GM18511 (cell line): ENCODE results near the gene API5.
A peak's percentile ranks its signal among the peaks of the same experiment; 100 is the strongest.
"Not testable (repeated sequence)": the region's sequence is repeated elsewhere in the genome, so short reads cannot be mapped to it uniquely, and the experiment has no call there.

Experiments used
- ATAC-seq: cut with Tn5 transposase; IDR thresholded peaks from one replicate; pipeline ENCODE4 v1.9.1; 2021; ENCODE audit warnings: mild to moderate bottlenecking, moderate library complexity; ENCODE audit not compliant: unreplicated experiment

The API5 gene

DNA sequence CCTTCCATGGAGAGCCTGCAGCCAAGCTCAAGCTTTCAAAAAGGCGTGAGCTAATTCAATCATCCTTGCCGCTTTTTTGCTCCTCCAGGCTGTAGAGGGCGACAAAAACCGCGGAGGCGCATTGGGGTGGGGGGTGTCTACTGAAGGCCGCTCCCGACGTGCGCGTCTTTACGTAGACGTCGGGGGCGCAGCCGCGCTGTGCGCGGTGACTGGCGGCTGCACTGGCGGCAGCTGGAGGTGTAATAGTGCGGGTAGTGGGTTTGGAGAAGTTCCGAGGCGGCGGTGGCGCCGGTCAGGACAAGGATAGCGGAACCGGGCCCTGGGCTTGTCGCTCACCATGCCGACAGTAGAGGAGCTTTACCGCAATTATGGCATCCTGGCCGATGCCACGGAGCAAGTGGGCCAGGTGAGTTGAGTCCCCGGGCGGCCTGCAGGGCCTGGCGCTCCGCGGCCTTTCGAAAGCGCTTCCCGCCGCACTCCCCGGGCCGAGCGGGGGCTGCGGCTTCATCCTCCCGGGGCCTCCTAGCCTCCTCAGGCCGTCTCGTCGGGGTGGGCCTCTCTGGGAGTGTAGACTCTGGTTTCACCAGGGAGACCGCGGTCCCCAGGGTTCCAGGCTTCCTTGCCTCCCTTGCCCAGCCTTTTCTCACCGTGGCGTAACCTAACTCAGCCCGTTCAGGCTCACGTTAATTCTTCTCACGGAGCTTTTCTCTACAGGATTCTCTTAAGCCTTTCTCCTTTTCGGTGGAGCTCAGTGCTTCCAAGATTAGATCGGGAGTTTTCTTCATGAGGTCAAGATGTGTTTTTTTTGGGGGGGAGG lies at the start of gene API5:
Gene API5, plus strand, starts transcription at position 206 of the 817 bp plus-strand sequence. Its CDS starts 132 bp downstream, at position 338.
- ATAC-seq = peak; percentile 99

DNA sequence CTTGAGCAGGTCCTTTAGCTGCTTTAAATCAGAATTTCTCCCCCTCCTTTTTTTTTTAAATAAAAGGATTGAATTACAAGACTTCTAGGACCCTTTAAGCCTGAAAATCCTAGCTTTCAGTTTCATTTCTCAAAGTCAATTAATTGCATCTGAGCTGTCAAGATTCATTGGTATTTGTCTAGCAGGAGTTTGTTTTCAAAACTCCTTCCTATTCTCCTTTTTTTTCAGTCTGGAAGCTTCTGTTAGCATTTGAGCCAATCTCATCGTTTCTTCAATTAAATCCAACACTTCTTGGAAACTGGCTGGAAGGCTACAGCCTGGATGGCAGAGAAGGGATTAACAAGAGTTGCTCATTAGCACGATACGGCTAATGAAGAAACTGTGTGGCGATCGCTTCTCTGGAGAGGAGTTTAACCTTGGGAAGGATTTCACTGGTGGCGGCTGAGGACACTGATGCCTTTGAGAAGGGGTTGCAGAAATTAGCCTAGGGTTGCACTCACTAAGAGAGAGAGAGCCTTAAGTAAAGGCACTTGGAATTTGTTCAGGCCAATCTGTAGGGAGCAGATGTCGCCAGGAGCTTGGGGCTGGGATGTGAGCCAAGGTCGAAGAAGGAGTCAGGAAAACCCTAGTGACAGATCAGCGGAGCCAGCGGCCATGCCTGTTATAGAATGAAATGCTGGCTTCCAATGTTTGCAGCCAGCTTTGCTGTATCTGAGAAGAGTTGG lies 43.8 kb upstream of the API5 start:
- no peak for ATAC-seq

DNA sequence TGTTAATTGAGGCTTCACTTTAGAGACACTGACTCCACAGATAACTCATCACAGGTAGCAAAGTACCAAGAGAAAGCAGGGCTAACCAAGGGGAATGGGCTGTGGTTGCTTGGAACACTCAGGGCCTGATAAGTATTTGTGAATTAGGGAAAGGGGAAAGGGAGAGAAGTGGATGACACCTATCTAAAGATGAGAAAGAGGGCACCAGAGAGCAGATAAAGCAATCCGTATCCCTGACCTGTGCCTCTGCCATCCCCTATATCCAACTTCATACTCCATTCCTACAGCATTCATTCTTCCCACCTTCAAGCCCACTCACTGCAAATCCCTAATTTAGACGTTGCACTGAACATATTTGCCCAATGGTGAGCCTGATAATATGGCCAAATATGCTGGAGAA lies 43.0 kb upstream of the API5 start:
- ATAC-seq = no peak

DNA sequence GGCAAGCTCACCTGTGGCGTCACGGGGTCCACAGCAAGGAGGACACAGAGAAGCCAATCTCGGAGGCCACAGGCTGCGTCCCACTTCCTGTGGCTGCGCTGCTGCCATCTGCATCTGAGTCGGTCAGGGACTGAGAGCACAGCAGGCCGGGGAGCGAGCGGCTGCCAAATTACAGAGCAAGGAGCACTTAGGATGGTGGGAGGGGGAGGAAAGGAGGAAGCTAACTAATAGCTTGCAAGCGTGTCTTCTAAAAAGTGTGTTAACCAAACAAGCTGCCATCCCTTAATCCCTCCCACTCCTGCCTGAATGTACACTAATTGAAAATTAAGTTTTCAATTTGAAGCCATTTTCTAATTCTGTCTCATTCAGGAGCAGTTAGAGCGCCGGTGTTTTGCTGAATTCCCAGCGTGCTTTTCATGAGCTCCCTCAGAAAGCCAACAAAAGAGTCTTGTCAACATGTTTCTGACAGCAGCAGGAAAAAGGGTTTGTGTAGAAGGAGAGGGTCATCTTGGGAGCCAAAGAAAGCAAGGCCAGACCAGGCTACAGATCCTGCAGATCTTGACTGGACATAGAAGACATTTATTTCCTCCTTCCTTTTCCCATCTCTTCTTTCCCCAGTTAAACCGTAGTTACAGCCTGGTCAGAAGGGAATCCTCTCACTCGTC lies 42.4 kb upstream of the API5 start:
- ATAC-seq = no peak

DNA sequence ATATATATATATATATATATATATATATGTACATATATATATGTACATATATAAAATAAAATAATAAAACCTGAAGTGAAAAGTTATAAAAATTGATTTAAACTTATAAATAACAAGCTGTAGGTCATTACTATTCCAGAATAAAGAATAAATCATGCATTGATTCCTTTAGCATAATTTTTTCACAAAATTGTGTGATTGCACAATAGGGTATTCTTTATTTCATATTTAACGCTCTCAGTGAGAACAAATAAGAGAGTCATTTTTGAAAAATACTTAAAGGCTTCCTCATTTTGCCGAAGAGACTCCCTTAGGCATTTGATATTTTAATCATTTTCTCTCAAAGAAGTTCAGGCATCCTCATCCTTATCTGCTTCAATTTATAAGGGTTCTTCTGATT lies 41.3 kb upstream of the API5 start:
- no peak for ATAC-seq

DNA sequence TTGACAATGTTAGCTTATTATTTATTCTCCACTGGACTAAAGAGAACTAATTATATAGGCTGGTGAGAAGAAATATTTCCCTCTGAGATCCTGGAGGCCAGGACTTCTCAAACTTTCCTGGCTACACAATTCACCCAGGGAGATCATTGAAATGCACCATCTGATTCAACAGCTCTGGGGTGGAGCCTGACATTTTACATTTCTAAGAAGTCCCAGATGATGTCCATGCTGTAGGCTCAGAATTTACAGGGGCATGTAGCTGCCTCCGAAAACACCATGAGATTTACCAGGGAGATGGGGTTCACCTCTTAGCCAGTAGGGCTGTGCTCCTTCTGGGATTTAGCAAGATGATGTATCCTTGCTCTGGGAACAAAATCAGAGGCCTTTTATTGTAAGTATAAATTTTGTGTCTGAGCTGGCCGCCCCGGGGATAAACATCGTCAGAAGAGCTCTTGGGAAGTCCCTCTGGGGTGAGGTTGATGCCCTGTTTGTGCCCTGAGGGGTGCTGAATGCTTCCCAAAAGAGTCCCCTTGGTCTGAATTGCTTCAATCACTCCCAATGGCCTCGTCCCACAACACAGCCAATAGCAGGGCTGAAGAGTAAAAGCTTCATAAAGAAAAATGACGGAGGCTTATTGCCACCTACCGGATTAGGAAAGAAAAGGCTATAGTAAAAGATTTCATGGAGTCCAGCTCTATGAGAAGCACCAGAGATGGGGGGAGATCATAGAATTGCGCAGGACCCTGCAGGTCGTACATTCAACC lies 33.4 kb upstream of the API5 start:
- ATAC-seq = no peak

DNA sequence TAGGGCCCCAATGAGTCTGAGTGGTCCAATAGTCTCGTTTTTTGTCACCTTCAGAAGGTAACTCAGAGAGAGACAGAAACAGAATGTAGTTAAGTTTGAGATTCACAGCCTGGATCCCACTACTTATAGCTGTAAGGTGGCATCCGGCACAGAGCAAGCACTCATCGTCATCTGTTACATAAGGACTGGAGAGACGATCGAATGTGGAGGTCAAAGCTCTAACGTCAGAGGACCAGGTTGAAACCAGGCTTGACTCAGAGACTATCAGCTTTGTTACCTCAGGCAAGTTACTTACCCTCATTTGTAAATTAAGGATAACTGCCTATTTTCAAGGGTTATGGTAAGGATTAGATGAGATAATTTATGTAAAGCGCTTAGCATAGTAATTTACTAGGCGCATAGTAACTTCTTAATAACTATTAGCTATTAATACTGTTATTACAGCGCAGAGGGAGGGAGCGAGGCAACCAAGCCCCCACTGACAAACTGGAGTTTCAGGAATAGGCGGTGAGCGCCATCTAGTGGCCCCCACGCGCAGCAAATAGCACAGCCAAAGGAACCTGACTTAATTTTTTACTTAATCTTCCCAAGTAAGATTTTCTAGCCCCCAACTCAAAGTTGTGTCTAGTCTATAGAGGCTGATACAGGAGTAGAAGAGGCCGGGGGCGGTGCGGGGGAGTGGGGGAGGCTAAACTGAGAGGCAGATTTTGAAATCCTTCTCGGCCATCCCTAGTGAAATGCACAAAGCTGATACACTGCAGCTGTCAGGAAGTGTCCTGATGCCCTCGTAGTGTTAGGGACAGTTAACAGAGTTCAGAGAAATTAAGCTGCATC lies 29.0 kb upstream of the API5 start:
- peak; percentile 76 for ATAC-seq

DNA sequence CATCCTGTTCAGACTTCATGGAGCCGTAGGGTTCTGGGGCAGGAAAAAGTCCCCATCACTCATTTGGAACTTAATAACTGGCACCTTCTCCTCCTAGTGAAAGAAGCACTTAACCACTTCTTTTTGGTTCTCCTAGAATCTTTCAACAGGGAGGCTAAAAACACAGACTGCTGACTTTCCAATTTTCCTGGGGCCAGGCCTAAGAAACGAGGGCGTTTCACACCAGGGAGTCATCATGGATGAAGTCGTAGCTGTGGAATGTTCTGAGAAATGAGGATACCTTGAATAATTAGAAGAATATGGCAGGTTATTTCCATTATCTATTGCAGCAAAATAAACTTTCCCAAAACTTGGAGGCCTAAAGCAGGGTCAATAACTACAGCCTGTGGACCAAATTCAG lies 26.0 kb upstream of the API5 start:
- ATAC-seq = no peak

DNA sequence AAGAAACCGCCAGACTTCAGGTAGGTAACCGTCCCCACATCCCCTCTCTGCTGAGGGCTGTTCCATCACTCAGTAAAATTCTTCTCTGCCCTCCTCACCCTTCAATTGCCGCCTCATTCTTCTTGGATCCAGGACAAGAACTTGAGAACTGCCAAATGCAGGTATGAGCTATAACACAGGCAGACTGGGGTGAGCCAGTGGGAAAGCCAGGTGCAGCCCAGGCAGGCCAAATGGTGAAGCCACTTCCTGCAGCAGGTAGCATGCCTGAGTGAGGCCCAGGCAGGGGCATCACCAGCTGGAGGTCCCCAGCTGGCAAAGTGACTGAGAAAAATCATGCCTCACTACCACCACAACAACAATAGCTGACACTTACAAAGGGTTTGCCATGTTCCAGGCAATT lies 22.4 kb upstream of the API5 start:
- ATAC-seq = no peak

DNA sequence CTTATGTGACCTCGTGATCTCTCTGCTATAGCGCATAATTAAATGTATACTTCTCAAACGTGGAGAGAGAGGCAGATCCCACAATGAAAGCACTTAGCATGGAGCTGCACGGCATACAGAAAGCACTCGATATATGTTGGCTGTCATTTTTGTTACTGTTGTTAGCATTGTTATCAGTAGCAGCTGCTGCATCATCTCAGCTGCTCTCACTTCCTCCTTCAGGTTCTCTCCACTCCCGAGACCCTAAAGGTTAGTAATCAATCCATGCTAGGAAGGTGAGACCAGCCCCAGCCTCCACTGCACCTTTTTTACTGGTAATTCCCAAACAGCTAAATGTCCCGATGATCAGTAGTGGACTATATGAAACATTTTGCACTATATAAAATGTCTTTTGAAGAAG lies 13.4 kb upstream of the API5 start:
- ATAC-seq = no peak

DNA sequence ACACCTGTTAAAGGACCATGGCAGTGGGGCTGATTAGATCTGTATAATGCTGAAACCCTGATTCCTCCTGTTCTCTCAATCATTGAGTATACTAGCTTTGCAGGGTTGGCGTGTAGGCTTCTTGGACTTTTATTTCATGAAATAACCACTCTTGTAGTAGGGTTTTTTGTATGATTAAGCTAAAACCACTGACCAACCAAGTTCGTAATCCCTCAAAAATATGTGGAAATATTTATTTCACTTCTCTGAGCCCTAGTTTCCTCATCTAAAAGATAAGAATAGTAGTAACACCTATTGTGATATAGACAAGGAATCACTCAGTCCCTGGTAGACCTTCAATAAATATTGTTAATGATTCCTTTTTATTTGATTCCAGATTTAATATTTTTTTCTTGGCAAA lies 4.2 kb downstream of the API5 start:
- no peak for ATAC-seq

DNA sequence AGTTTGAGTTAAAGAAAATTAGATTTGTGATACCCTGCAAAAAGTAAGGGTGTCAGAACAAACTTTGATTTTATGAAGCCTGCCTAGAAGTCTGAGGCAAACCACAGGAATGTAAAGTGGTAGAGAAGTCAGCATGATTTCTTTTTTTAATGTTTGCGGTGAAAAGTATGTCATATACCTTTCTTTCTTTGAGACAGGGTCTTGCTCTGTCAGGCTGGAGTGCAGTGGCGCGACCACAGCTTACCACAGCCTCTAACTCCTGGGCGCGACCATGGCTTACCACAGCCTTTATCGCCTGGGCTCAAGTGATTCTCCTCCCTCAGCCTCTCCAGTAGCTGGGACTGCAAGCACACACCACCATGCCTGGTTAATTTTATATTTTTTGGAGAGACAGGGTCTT lies 4.7 kb downstream of the API5 start:
- no peak for ATAC-seq

DNA sequence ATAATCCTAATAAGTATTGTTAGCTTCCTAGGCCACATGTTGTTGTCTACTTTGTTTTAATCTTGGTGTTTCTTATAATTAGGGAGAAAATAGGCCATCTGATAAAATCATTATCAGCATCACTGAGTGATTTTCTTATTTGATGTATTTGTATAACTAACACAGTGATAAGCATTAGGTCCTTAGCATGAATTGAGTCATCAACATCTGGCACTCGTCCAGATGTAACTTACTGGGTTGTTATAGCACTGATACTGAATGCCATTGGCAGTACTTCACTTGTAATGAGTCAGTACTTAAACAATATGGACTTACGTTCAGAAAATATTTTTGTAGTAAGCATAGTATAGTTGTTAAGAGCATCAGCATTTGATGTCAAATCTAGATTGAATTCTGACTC lies 16.2 kb downstream of the API5 start:
- no peak for ATAC-seq

DNA sequence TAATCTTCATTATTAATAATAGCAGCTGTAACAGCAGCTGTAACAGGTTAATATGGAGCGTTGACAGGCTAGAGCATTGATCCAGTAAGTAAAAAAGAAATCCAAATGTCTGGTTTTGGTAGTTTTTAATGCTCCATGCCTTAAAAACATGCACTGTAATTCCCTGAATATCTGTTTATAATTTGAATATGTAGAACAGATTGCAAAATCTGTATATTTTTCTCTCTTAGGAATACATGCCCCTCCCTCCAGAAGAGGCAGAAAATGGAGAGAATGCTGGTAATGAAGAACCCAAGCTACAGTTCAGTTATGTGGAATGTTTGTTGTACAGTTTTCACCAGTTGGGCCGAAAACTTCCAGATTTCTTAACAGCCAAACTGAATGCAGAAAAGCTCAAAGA lies 16.7 kb downstream of the API5 start:
- ATAC-seq = no peak

DNA sequence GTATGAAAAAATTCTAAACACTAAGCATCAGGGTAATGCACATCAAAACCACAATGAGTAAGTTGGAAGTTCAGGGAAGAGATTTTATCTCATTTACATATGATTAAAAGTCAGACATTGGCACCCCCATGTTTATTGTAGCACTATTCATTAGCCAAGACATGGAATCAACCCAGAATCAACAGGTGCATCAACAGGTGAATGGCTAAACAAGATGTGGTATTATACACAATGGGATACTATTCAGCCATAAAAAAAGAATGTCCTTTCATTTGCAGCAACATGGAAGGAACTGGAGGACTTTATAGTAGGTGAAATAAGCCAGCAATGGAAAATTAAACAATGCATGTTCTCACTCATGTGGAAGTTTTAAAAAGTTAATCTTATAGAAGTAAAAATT lies 29.4 kb downstream of the API5 start:
- no peak for ATAC-seq

DNA sequence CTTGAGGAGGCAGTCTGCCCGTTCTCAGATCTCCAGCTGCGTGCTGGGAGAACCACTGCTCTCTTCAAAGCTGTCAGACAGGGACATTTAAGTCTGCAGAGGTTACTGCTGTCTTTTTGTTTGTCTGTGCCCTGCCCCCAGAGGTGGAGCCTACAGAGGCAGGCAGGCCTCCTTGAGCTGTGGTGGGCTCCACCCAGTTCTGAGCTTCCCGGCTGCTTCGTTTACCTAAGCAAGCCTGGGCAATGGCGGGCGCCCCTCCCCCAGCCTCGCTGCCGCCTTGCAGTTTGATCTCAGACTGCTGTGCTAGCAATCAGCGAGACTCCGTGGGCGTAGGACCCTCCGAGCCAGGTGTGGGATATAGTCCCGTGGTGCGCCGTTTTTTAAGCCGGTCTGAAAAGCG lies 39.6 kb downstream of the API5 start:
- ATAC-seq = not testable (repeated sequence)

DNA sequence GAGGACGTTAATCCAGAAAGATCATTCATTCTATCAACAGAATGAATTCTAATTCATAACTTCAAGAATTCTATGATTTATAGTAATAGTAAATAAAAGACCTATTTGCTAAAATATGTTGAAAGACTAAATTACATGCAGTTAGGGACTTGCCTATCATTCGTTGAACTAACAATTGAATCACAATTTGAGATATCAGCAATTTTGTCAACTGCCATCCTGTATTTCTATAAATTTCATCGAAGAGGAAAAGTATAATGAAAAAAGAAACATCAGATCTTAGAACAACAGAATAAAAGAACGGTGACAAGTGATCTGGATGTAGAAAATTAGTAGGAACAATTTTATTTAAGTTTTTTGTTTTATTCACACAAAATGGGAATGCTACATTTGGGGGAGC lies 42.5 kb downstream of the API5 start:
- ATAC-seq = no peak

DNA sequence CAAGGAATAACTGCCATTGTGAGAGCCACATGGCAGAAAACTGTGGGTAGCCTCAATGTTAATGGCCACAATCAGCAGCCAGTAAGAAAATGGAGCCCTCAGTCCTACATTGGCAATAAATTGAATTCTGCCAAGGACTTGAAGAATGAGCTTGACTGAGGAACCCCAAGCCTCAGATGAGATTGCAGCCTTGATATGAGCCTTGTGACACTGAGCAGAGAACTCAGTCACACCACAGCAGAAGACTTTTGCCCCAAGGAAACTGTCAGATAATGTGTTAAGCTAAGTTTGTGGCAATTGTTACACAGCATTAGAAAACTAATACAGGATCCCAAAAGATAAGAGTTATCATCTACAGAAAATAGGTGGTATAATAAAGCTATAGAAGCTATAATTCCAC lies 44.5 kb downstream of the API5 start:
- ATAC-seq = no peak

DNA sequence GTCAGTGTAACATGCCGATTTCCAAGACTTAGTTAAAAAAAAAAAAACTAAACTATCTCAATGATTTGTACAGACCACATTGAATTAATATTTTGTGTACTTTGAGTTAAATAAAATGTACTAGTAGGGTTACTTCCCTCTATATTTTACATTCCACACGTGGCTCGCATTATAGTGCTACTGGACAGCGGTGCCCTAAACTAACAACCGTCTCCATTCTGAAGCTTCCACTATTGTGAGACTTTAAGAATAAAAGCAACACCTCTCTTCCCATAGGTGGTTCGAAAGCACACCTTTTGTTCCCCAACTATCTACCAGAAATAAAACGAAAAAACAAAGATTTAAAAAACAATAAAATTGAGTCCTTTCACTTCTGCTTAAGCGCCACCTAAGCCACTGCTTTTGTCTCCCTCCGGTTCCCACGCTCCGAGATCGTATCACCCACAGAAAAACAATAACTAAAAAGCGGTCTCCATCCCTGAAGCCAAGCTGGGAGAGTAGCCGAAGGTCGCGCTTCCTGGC lies 46.5 kb downstream of the API5 start:
- no peak for ATAC-seq

DNA sequence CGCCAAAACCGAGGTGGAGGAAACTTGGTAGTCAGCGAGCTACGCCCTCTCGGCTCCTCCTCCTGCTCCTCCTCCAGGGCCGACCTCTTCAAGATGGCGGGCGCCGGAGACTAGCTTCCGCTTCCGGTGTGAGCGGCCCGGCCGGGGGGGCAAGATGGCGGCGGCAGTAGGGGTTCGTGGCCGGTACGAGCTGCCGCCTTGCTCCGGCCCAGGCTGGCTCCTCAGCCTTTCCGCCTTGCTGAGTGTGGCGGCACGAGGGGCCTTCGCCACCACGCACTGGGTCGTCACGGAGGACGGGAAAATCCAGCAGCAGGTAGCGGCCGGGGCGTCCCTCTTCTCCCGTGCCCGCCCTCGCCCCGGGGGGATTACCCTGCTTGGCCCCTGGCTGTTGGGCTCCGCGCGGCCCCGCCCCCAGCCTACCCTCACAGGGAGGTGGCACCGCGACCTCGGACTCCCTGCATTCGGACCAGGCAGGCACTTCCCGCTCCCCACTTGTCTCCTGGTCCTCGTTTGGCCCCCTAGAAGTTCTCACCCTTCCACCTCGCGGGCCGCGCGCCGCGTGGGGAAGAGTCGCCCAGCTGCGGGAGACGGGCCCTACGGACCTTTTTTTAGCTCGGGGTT lies 47.1 kb downstream of the API5 start, which contains the start of gene TTC17:
Gene TTC17, plus strand, starts transcription at position 120 of the 621 bp plus-strand sequence. Its CDS starts 35 bp downstream, at position 155.
- ATAC-seq = peak; percentile 93
